ENCODE measurements around the gene CYP2D6.

Gene CYP2D6

DNA sequence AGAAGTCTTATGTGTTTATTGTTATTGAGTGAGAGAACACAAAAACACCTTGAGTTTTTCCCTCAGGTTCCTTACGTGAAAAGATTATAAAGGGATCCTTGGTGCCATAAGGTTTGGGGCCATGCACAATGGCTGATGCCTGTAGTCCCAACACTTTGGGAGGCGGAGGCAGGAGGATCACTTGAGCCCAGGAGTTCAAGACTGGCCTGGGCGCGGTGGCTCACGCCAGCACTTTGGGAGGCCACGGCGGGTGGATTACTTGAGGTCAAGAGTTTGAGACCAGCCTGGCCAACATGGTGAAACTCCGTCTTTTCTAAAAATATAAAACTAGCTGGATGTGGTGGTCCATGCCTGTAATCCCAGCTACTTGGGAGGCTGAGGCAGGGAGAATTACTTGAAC is 45.7 kb downstream of the CYP2D6 start:
- no peak for DNase-seq (ENCODE audit: low read depth)

GRCh38 chr22:42083119-42083518 is 47.5 kb downstream of the CYP2D6 start:
- no peak for DNase-seq (ENCODE audit: low read depth)

DNA sequence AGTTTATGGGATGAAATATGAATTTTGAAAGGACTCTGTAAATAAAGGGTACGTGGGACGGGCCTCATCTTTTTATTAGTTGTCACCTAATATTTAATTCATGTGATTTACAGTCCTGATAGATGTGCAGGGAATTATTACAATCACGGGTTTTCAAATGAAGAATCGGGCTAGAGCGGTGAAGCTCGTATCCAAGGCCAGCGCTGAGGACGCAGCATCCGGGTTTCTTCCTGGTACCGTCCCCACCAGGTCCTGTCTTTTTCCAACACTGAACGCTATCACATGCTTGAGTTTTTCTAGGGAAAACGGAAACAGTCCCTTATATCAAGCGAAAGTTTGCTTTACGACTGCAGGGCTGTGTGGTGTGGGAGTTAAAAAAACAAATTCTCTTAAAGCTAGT is 50.3 kb downstream of the CYP2D6 start:
- DNase-seq (ENCODE audit: low read depth): no peak

DNA sequence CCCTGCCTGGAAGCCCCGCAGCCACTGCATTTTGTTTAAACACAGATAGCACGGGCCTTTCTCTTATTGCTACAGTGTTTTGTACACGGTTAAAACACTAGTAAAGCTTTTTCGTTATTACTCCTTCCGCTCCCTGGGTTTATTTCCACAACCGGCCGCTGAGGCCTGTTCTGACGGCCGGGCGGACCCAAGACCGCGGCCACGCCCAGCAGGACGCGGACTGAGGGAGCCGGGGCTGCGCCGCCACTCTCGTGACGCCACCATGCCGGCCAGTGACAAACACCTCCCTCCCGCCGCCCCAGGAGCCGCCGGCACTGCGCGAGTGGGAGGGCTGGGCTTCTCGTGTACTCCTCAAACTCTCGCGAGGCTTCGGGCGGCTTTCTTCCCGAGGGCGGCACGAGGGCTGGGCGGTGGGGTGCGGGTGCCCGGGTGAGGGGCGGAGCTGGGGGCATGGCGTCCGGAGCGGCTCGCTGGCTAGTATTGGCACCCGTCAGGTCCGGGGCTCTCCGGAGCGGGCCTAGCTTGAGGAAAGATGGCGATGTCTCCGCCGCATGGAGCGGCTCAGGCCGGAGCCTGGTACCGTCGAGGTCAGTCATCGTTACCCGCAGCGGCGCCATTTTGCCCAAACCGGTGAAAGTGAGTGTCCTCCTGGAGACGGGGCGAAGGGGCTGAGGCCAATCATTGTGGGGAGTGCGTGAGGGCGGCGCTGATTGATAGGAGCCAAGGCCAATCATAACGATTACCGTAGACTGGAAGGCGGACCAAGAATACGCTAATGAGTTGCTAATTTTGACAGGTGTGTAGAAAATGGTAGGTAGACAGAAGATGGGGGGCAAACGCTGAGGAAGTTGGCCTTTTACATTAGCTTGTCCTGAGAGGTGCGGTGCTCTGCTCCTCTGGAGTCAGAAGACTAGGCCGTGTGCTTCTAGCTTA is 51.0 kb downstream of the CYP2D6 start, which contains the start of gene SMDT1:
SMDT1 (plus strand) TSS at position 382 of the 933 bp plus-strand sequence; CDS start at position 451, 69 bp downstream.
- DNase-seq (ENCODE audit: low read depth): peak; percentile 98

- DNase-seq (ENCODE audit: low read depth): no peak
Measured at GRCh38 chr22:42078469-42079318, 51.9 kb downstream of the CYP2D6 start.

DNA sequence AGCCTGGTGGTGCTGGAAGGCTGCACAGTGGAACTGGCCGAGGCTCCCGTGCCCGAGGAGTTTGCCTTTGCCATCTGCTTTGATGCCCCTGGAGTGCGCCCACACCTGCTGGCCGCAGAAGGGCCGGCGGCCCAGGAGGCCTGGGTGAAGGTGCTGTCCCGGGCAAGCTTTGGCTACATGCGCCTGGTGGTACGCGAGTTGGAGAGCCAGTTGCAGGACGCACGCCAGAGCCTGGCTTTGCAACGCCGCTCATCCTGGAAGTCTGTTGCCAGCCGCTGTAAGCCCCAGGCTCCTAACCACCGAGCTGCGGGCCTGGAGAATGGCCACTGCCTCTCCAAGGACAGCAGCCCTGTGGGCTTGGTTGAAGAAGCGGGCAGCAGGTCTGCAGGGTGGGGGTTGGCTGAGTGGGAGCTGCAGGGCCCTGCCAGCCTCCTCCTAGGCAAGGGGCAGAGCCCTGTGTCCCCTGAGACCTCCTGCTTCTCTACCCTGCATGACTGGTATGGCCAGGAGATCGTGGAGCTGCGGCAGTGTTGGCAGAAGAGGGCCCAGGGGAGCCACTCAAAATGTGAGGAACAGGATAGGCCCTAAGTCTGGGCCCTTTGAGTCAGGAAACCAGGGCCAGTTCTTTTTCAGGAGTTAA is 53.0 kb downstream of the CYP2D6 start:
- DNase-seq (ENCODE audit: low read depth): no peak

- no peak for DNase-seq (ENCODE audit: low read depth)
Measured at GRCh38 chr22:42076764-42077485, 53.7 kb downstream of the CYP2D6 start.

Data from T-helper 22 cell (primary cell).